GM13977 (cell line): Measurements from ENCODE around the gene GSG1.

Experiments used
- DNase-seq: peaks from one replicate; pipeline ENCODE4 v3.0.0; 2012; ENCODE audit warnings: low spot score
- CTCF ChIP-seq: IDR thresholded peaks from 2 replicates; pipeline ENCODE4 v1.5.1; 2012; ENCODE audit warnings: mild to moderate bottlenecking, control low read depth; ENCODE audit not compliant: insufficient read depth; ENCODE audit errors: extremely low read depth, missing control alignments
- in situ Hi-C: fragments of 300-500 bp; cut with MboI; formaldehyde crosslinking; loops from one replicate; pipeline ENCODE4 v1.12.0; 2022; ENCODE audit warnings: low sequenced_read_pairs, low pct_unique_long_range_greater_than_20kb, mixed read lengths, inconsistent platforms; ENCODE audit not compliant: unreplicated experiment

The GSG1 gene

GRCh38 chr12:13095266-13095995 is 8.0 kb downstream of the GSG1 start:
- no peak for DNase-seq
- in situ Hi-C loops = no loop called here
- no peak for TF ChIP-seq CTCF

- in situ Hi-C loops = no loop called here
- no peak for TF ChIP-seq CTCF
- DNase-seq = peak; percentile 48
These were observed 9.1 kb downstream of the GSG1 start for GRCh38 chr12:13094367-13094766.

- no peak for TF ChIP-seq CTCF
- DNase-seq = no peak
- in situ Hi-C loops = no loop called here
These were observed 9.6 kb downstream of the GSG1 start for GRCh38 chr12:13093848-13094220.

- in situ Hi-C loops = no loop called here
These were observed 10.1 kb downstream of the GSG1 start for GRCh38 chr12:13093191-13093847.

GRCh38 chr12:13091832-13092231 is 11.6 kb downstream of the GSG1 start:
- in situ Hi-C loops = no loop called here
- no peak for TF ChIP-seq CTCF
- no peak for DNase-seq

More at GRCh38 chr12:13093191-13093847, 10.1 kb downstream of the GSG1 start:
- no peak for DNase-seq
- TF ChIP-seq CTCF = no peak

GRCh38 chr12:13090054-13090453 is 13.4 kb downstream of the GSG1 start:
- in situ Hi-C loops = no loop called here
- TF ChIP-seq CTCF = no peak
- DNase-seq = no peak
